ENCODE results near the gene YAP1.

GRCh38 chr11:102192349-102193066 lies 82.3 kb downstream of the YAP1 start:
- TF ChIP-seq CTCF (conservative IDR thresholded peaks at IDR 0.05; ENCODE audit: low read depth, low read length): no peak
- no peak for TF ChIP-seq ELK1 (IDR thresholded peaks at IDR 0.05; ENCODE audit: borderline replicate concordance, low read depth, low read length)
- TF ChIP-seq CEBPB (IDR thresholded peaks at IDR 0.05; ENCODE audit: low read depth, low read length): no peak
- no peak for TF ChIP-seq MXI1 (IDR thresholded peaks at IDR 0.05; ENCODE audit: borderline replicate concordance, low read depth, low read length)
- TF ChIP-seq RAD21 (IDR thresholded peaks at IDR 0.05; ENCODE audit: low read length): no peak
- TF ChIP-seq USF2 (IDR thresholded peaks at IDR 0.05; ENCODE audit: low read depth, low read length): no peak
- no peak for TF ChIP-seq RFX5 (IDR thresholded peaks at IDR 0.05; ENCODE audit: low read depth, low read length)
- no peak for TF ChIP-seq NFE2L2 (IDR thresholded peaks at IDR 0.05; ENCODE audit: low read depth, low read length)
